GM19238 (cell line): ENCODE results near the gene OLA1.

ENCODE experiments used
- DNase-seq: peaks from one replicate; pipeline ENCODE4 v3.0.0; 2011; ENCODE audit warnings: low spot score; ENCODE audit not compliant: insufficient read length

Gene OLA1

DNA sequence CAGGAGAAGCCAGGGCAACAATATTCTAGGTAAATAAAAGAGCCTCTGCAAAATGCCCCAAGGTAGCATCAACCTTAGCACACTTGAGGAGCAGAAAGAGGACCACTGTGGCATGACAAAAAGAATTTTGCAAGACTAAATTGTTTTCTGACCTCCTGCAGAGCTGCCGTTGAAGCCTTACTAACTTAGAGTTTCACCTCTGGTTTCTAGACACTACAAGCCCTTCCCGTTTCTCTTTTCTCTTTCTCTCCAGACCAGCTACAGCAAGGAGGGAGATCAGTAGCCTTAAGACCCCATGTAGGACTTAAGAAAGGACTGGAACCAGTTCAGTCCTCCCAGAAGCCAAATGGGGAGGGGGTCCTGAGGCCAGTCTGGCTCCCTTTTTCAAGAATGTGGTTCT, 209.9 kb downstream of the OLA1 start:
- no peak for DNase-seq

DNA sequence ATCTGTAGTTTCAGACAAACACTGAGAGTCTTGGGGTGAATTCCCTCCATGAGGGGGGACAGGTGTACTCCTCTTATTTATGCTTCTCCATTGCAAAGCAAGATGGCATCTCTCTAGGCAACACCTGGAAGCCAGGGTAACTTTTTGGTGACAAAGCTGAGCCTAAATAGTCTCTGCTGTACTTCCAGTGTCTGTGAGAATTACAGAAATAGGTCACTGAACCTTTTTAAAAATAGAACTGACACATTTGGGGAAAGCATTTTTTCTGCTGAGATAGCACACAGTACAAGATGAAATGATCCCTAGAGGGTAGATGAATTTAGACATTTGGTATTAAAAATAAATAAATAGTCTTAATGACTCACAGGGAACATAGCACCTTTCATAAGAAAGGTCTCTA, 211.5 kb downstream of the OLA1 start:
- DNase-seq, result no peak

- no peak for DNase-seq
Measured at GRCh38 chr2:174035981-174036742, 212.2 kb downstream of the OLA1 start.

DNA sequence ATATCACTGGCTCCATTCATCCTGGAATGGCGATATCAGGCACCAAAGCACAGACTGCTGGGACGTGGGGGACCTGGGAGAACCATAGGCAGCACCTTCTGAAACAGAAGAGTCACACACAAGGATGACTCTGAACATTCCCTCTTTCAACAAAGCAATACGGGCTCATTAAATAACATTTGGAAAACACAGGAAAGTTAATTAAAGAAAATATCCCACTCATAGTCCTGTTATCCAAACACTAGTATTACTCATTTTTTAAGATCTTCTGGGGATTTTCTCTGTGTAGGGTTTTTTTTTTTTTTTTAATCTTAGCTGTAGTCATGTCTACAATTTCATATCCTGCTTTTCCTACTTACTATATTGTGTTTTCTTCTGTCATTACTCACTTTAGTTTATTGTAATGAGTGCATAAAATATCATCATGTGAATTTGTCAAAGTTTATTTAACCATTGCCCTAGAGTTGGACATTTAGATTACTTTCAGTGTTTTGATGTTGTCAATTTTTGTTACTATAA, 213.2 kb downstream of the OLA1 start:
- no peak for DNase-seq

DNA sequence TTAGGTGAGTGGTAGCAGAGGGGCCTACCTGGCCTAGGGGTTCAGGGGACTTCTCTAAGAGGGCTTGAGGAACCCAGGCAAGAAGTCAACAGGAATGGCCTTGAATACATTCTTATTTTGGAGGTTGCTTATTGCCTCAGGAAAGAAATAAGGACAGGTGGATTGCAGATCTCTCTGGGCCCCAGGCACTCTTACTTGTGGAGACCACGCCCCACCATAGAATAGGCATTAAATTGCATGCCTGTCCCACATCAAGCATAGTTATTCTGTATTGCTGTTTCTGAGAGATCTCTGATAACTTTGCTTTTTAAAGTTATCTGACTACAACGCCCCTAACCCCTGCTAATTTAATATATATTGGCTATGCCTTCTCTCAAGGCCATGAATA, 215.2 kb downstream of the OLA1 start:
- no peak for DNase-seq

- no peak for DNase-seq
Measured at GRCh38 chr2:174031226-174031625, 217.1 kb downstream of the OLA1 start.

- no peak for DNase-seq
Measured at GRCh38 chr2:174028935-174029334, 219.4 kb downstream of the OLA1 start.

- no peak for DNase-seq
Measured at GRCh38 chr2:174027956-174028355, 220.4 kb downstream of the OLA1 start.

GRCh38 chr2:174026122-174026845, 222.0 kb downstream of the OLA1 start:
- no peak for DNase-seq

DNA sequence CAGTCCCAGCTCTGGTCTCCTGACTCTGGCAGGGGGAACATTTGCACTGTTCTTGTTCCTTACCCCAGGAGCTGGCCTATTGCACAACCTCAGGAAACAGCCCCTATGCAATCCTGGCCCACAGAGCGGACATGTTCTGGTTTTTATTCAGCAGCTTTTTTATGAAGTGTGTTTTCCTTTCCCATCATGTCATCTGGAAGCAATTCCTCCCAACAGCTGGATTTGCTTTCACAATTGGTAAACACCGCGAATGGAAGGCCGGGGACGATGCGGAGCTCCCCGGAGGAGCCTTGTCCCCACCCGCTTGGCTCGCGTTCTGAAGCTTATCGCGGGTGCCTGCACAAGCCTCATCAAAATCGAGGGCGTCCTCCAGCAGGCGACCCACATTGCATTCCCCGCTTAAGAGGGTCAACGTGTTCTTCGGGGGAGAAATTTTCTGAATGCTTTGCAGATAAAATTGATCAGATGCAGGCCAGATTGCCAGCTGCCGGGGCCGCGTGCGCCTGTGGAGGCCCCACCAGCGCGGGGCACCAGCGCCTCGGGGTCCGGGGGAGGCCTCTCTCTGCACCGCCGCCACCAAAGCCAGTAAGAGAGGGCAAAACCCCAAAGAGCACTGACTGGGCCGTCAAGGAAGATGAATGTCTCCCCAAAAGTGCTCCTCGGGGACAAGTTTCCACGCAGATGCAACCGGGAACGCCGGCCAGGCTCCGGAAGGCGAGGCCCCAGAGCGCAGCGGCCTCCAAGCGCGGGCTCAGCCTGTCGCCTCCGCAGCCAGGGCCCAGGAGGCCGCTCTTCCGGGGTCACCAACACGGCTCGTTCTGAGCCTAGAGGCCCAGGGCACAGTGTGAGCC, 222.8 kb downstream of the OLA1 start:
- DNase-seq, result no peak

GRCh38 chr2:174024524-174025270, 223.6 kb downstream of the OLA1 start:
- DNase-seq, result no peak

- DNase-seq, result no peak
Measured at GRCh38 chr2:174023591-174024523, 224.5 kb downstream of the OLA1 start.
